Activated CD4-positive, CD25-positive, alpha-beta regulatory T cell treated with anti-CD3 and anti-CD28 coated beads, Interleukin-2, amount 50 U/mL, for 24 hours (primary cell): ENCODE data around the gene TMEM132C.
"Not testable (repeated sequence)": the region's sequence is repeated elsewhere in the genome, so short reads cannot be mapped to it uniquely, and the experiment has no call there.

ENCODE experiments used
- ATAC-seq, 2 donors: fragments of 150-1000 bp; cut with Tn5 transposase; one replicate each; pipeline ENCODE4 v1.10.0; 2021; ENCODE audit warnings: mild to moderate bottlenecking in 1 of 2, moderate library complexity in 1 of 2

Gene TMEM132C

DNA sequence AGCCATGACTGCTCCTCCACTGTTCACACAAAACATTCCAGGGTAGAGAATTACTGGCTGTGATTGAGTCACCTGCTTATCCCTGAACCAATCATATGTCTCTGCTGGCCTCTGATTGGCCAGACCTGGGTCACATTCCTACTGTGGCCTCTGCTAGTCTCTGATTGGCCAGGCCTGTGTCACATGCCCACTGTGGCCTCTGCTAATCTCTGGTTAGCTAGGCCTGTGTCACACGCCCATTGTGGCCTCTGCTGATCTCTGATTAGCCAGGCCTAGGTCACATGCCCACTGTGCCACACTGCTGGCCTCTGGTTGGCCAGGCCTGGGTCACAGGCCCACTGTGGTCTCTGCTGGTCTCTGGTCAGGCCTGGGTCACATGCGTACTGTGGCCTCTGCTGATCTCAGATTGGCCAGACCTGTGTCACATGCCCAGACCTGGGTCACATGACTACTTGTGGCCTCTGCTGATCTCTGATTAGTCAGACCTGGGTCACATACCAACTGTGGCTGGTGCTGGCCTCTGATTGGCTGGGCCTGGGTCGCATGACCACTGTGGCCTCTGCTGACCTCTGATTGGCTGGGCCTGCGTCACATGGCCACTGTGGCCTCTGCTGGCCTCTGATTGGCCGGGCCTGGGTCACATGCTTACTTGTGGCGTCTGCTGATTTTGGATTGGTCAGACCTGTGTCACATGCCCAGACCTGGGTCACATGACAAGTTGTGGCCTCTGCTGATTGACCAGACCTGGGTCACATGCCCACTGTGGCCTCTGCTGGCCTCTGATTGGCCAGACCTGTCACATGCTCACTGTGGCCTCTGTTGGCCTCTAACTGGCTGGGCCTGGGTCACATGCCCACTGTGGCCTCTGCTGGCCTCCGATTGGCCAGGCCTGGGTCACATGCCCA is 305.2 kb downstream of the TMEM132C start:
- ATAC-seq: no peak

DNA sequence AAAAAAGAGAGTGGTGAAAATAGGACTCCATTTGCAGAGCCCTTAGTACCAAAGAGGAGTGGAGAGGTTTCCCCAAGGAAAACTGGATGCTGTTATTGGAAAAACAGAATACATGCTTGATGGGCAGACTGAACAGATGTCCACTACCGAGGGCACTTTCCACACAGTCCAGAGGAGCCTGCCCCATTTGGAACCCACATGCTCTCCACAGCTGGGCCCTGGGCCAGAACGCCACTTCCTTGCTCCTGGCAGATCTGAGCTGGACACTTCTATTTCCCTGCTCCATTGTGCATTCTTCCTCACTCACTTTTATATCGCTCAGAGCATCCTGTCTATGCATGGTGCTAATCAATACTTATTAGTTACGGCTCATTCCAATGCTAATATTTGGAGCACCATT is 306.9 kb downstream of the TMEM132C start:
- no peak for ATAC-seq

DNA sequence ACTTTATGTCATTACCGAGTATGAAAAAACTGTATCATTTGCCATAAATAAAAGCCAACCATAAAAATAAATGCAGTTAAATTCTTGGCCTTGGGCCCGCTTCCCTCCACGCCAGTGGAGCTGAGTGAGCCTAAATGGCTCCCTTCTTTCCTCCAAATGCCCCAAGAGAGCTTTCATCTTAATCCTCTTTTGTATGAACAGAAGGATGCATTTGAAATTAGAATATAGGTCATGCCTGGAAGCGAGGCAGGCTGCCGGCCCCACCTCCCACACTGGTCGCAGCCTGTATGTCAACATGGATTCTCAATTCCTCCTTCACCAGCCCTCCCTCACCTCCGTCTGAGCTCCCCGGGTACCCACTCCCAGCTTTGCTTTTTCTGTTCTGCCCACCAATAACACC is 311.1 kb downstream of the TMEM132C start:
- no peak for ATAC-seq

DNA sequence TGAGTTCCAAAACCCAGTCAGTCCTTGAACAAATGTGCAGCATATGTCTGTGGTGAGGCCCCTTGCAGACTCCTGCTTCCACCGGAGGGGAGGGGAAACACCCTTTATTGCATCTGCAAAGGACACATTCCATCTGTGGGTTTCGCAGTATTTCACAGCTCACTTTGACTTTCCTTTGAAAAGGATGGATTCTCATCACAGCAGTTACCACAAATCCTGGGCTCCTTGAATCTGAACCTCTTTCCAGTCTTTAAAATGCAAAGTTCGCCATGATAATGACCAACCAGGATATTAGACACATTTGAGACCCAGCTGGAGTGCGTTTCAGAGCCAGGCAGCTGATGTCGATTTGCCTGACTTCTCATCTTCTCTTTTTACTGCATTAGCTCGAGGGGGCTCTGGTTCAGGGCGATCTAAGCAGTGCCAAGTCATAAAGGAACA is 314.4 kb downstream of the TMEM132C start:
- ATAC-seq: no peak

GRCh38 chr12:128583453-128583852 is 316.5 kb downstream of the TMEM132C start:
- ATAC-seq: no peak

GRCh38 chr12:128586451-128587029 is 319.6 kb downstream of the TMEM132C start:
- ATAC-seq: no peak

DNA sequence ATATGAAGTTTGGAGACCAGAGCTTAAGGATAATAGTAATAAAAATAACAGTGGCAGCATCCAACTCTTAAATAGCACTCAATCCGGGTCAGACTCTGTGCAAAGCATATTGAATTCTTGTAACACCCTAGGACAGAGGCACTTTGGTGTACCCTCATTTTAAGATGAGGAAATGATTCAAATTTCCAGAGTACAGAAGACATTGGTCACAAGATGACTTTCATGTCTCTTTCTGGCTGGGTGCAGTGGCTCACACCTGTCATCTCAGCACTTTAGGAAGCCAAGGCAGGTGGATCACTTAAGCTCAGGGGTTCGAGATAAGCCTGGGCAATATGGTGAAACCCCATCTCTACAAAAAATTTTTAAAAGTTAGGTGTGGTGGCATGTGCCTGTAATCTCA is 320.9 kb downstream of the TMEM132C start:
- ATAC-seq: no peak

- ATAC-seq: no peak
These were observed 325.3 kb downstream of the TMEM132C start for GRCh38 chr12:128592220-128592744.

DNA sequence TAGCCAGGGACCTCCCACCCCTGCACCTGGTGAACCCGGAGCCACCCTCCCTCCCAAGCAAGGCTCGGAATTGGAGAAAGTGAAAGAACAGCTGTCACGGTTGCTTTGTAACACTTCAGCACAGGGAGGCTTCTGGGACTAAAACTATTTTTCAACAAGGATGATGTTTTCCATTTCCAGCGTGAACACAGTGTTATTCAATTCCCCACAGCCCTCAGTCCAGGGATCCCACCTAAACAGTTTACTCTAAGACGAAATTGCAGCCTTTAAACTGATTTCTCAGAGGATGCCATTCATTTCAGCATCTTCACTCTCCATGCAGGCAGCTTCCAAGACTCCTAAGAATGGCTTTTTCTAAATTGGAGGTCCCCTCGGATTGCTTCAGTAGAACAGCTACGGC is 327.6 kb downstream of the TMEM132C start:
- no peak for ATAC-seq

- ATAC-seq: no peak
These were observed 328.6 kb downstream of the TMEM132C start for GRCh38 chr12:128595609-128596008.

DNA sequence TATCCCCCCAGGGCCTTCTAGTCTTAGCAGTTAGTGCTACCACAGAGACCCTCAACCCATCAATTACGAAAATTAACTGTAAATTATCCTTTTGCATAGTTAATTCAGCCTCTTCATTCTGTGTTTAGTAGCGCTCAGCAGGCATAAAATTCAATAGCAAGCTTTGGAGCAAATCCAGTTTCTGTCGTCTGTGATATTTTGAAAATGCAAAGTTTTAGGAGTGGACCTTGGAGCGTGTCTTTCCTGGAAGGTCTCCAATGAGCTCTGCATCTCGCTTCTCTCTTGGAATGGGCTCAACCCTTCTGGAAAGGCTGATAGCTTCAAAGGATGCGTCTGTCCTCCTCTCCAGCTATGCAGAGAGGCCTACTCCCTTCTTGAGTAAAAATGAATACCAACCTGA is 333.9 kb downstream of the TMEM132C start:
- ATAC-seq: no peak

- no peak for ATAC-seq
These were observed 336.7 kb downstream of the TMEM132C start for GRCh38 chr12:128603573-128604115.

- not testable (repeated sequence) for ATAC-seq
These were observed 337.2 kb downstream of the TMEM132C start for GRCh38 chr12:128604219-128604618.

- no peak for ATAC-seq
These were observed 339.1 kb downstream of the TMEM132C start for GRCh38 chr12:128606051-128606450.

DNA sequence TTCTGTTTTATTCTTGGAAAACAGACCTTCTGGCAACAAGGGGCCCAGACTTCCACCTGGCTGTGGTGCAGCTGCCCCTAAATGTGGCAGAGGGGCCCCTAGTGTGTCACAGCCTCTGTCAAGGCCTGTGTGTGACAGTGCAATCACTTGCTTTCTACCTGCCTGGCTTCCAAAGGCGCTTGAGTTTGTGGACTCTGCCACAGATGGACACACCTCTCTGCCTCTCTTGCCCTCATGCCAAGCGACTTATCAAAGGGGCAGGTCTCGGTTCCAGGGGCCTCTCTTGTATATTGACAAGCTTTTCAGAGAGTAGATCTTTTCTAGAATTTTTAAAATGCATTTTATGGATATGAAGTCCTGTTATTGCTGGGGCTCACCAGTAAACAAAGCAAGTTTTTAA is 339.6 kb downstream of the TMEM132C start:
- no peak for ATAC-seq

GRCh38 chr12:128606970-128607369 is 340.0 kb downstream of the TMEM132C start:
- no peak for ATAC-seq

DNA sequence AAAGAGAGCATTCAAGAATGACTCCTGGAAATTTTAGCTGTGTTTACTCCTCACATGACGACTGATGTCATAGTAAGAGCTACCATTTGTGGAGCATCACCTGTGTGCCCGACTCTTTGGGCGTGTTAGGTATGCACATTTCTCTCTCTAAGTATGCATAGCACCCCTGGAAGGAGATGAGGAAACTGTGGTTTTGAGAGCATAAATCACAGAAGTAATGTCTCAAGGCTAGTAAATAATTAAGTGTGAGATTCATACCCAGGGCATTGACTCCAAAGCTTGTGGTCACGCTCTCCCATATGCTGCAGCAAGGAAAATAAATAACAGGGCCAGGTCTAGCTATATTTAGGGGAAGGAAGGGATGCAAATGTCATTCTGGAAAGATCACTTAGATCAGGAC is 340.7 kb downstream of the TMEM132C start:
- ATAC-seq: no peak

DNA sequence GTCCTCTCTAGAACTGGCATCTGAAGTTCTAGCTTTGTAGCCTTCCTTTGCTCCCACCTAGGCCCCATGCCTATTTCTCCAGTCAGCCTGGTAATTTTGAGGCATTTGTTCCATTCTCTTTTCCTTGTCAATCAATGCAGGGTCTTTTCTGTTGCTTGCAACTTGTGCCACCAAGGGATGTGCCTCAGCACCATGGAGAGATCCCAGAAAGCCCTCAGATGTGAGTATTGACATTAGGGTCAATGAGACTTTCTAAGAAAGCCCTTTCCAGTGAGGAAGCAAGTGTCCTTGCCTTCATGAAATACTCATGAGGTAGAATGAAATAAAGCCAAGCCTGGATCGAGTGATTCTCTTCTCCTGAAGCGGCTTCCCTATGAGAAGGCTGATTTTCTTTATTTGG is 342.9 kb downstream of the TMEM132C start:
- no peak for ATAC-seq

GRCh38 chr12:128611736-128612135 is 344.8 kb downstream of the TMEM132C start:
- ATAC-seq: no peak

DNA sequence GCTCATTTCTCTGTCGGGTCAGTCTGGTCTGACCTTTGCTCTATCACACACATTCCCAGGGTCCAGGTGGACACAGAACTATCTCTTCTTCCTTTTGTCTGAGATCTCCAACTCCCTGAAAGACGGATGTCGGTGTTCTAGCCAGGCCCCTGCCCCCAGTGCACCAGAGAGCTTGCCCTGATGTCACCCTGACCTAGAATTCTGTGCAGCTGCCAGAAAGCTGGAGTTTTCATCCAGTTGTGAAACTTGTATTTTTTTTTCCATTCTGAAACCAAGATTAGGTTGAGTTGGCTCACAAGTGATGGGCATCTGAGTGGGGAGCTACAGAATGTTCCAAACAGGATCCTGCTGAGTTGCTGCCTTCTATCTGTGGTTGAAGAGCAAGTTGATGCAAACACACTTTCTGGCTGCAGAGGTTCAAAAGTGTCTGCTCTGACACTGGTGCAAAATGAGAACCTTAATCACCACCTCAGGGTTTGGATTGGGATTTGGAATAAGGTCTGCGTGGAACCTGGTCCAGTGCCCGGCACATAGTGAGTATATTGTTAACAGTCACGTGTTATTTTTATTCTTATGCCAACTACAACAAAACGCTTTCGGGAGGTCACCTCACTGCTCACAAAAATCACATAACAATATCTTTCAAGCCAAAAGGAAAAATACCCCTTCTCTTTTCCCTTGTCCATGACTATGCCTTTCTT is 345.3 kb downstream of the TMEM132C start:
- ATAC-seq: no peak

DNA sequence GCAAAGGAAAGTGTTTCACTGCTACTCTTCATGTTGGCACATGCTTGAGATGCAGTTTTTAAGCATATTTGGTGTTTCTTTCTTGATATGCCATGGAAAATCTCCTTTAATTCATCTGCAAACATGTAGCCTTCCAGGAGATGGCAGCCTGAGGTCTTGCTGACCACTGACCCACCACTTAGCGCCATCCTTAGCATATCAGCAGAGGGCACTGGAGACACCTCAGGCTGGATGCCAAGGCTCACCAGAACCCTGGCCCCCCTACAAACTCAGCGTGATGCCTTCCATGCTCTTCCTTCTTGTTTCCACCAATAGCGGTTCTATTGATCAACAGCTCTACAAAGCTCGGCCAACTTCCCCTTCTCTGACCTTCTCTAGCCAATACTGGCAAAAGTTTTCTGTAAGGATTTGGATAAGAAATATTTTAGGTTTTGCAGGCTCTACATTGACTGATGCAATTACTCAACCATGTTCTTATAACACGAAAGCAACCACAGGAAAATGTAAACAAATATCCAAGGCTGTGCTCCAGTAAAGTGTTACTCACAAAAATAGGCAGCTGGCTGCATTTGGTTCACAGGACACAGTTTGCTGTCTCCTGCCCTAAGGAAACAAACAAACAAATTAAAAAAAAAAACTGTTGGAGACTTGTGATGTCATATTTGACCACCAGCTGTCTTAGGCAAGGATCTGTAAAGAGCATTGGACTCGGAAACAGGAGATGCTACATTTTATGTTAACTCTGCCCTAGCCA is 347.0 kb downstream of the TMEM132C start:
- ATAC-seq: no peak

DNA sequence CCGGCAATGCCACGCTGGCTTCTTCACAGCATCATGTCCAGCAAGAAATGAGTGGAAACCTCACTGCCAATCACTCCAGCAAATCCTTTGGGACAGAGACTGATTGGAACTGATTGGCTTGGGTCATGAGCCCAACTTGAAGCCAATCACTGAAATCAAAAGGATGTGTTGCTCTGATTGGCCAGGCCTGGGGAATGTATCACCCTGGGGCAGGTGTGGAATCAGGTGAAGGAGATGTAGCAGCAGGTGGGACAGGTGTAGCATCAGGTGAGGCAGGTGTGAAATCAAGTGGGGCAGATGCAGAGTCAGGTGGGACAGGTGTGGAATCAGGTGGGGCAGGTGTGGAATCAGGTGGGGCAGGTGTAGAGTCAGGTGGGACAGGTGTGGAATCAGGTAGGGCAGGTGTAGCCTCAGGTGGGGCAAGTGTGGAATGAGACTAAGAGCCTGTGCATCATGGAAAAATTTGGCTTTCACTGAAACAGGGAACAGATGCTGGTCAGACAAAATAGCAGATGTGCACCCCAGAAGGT is 350.4 kb downstream of the TMEM132C start:
- ATAC-seq: no peak
